ENCODE data around the gene DNAAF8. TPM values are rescaled to one million over a fixed set of nuclear protein-coding genes. Genes with fewer than 3 reads are reported as not detected.

Gene DNAAF8
- total RNA-seq, 1 donor from 2014 or later: not detected

DNA sequence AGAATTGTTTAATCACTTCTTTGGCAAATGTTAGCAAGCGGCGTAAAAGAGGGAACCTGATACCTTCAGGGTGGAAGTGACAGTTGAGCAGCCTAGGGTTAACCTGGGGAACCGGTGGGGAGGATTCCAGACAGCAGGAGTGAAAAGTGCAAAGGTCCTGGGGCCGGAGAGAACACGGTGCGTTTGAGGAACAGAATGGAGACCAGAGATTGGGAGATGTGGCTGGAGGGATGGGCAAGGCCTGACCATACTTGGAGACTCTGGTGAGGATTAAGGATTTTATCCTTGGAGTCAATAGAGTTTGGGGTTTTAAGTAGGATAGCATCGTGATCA lies 34.9 kb downstream of the DNAAF8 start:
- DNase-seq (ENCODE audit: low spot score): no peak
- TF ChIP-seq, protein P1, sequence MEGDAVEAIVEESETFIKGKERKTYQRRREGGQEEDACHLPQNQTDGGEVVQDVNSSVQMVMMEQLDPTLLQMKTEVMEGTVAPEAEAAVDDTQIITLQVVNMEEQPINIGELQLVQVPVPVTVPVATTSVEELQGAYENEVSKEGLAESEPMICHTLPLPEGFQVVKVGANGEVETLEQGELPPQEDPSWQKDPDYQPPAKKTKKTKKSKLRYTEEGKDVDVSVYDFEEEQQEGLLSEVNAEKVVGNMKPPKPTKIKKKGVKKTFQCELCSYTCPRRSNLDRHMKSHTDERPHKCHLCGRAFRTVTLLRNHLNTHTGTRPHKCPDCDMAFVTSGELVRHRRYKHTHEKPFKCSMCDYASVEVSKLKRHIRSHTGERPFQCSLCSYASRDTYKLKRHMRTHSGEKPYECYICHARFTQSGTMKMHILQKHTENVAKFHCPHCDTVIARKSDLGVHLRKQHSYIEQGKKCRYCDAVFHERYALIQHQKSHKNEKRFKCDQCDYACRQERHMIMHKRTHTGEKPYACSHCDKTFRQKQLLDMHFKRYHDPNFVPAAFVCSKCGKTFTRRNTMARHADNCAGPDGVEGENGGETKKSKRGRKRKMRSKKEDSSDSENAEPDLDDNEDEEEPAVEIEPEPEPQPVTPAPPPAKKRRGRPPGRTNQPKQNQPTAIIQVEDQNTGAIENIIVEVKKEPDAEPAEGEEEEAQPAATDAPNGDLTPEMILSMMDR (IDR thresholded peaks at IDR 0.05): no peak
- TF ChIP-seq EZH2 (IDR thresholded peaks at IDR 0.05) (no peak), EZH2phosphoT487 (IDR thresholded peaks at IDR 0.05) (no peak)
- Mint-ChIP-seq H3K9me3 (no peaks in the 10 kb centered on the region), H3K27ac (no peak overlapping the region), H3K4me1 (peaks cover 26% of the 10 kb centered on the region), H3K36me3 (no peaks in the 10 kb centered on the region), H3K27me3 (ENCODE audit: insufficient read depth, low read depth) (peaks cover 5% of the 10 kb centered on the region), H3K4me3 (peak overlapping the region; percentile 86)
- H2AFZ ChIP-seq (replicated peaks): peak overlapping the region; percentile 35
- no peaks in the 10 kb centered on the region for H3K36me3 ChIP-seq
- peaks cover 17% of the 10 kb centered on the region for H3K79me2 ChIP-seq (ENCODE audit: low read depth)
- H3K4me1 ChIP-seq: no peaks in the 10 kb centered on the region
- peaks cover 24% of the 10 kb centered on the region for H3F3A ChIP-seq (ENCODE audit: low read depth)
- no peaks in the 10 kb centered on the region for H3K9me3 ChIP-seq (ENCODE audit: low read depth)
- H3K4me3 ChIP-seq: peak overlapping the region; percentile 49
- H3K27ac ChIP-seq: no peak overlapping the region
- H3K4me2 ChIP-seq: peak overlapping the region; percentile 68
- no peaks in the 10 kb centered on the region for H4K20me1 ChIP-seq (ENCODE audit: low read depth)
- H3K27me3 ChIP-seq: no peaks in the 10 kb centered on the region
- no peak overlapping the region for H3K9ac ChIP-seq

DNA sequence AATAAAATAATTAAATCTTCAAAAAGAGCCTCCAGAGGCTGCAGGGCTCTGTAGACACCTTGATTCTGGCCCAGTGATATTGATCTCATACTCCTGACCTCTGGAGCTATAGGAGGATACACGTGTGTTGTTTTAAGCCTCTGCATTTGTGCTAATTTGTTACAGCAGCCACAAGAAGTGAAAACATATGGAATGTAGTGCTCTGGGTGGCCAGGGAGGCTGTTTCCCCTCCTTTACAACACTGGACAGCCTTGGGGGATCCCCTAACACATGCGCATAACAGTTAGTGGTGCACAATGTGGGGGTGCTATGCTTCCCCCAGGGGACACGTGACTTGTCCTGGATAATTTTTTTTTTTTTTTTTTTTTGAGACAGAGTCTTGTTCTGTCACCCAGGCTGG lies 37.3 kb downstream of the DNAAF8 start:
- Histone ChIP-seq H3K9ac (no peak overlapping the region), H3K79me2 (ENCODE audit: low read depth) (peaks cover 2% of the 10 kb centered on the region), H3F3A (ENCODE audit: low read depth) (peaks cover 24% of the 10 kb centered on the region), H3K4me3 (no peak overlapping the region), H3K9me3 (ENCODE audit: low read depth) (no peaks in the 10 kb centered on the region), H3K27me3 (no peaks in the 10 kb centered on the region), H3K4me2 (no peak overlapping the region), H2AFZ (replicated peaks) (no peak overlapping the region), H4K20me1 (ENCODE audit: low read depth) (no peaks in the 10 kb centered on the region), H3K27ac (no peak overlapping the region), H3K4me1 (no peaks in the 10 kb centered on the region), H3K36me3 (no peaks in the 10 kb centered on the region)
- TF ChIP-seq, protein P1 (IDR thresholded peaks at IDR 0.05): no peak
- TF ChIP-seq EZH2phosphoT487 (IDR thresholded peaks at IDR 0.05) (no peak), EZH2 (IDR thresholded peaks at IDR 0.05) (no peak)
- H3K36me3 Mint-ChIP-seq: no peaks in the 10 kb centered on the region
- no peak overlapping the region for H3K4me3 Mint-ChIP-seq
- H3K9me3 Mint-ChIP-seq: no peaks in the 10 kb centered on the region
- peaks cover 22% of the 10 kb centered on the region for H3K4me1 Mint-ChIP-seq
- H3K27ac Mint-ChIP-seq: no peak overlapping the region
- DNase-seq (ENCODE audit: low spot score): no peak
- peaks cover 5% of the 10 kb centered on the region for H3K27me3 Mint-ChIP-seq (ENCODE audit: insufficient read depth, low read depth)

DNA sequence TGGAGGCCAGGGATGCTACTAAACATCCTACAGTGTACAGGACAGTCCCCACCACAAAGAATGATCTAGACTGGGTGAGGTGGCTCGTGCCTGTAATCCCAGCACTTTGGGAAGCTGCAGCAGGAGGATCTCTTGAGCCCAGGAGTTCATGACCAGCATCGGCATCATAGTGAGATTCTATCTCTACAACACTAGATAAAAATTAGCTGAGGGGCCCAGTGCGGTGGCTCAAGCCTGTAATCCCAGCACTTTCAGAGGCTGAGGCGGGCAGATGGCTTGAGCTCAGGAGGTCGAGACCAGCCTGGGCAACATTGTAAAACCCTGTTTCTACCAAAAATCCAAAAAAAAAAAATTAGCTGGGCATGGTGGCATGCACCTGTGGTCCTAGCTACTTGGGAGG lies 38.0 kb downstream of the DNAAF8 start:
- no peaks in the 10 kb centered on the region for H3K27me3 ChIP-seq
- H3K27ac ChIP-seq: no peak overlapping the region
- Mint-ChIP-seq H3K4me1 (peaks cover 22% of the 10 kb centered on the region), H3K27me3 (ENCODE audit: insufficient read depth, low read depth) (peaks cover 5% of the 10 kb centered on the region), H3K9me3 (no peaks in the 10 kb centered on the region), H3K4me3 (no peak overlapping the region), H3K36me3 (no peaks in the 10 kb centered on the region), H3K27ac (no peak overlapping the region)
- H3K79me2 ChIP-seq (ENCODE audit: low read depth): no peaks in the 10 kb centered on the region
- no peak overlapping the region for H3K4me2 ChIP-seq
- H3K4me3 ChIP-seq: no peak overlapping the region
- TF ChIP-seq, protein P1 (IDR thresholded peaks at IDR 0.05): no peak
- no peak for TF ChIP-seq EZH2phosphoT487 (IDR thresholded peaks at IDR 0.05)
- TF ChIP-seq EZH2 (IDR thresholded peaks at IDR 0.05): no peak
- no peak overlapping the region for H3K9ac ChIP-seq
- no peaks in the 10 kb centered on the region for H3K36me3 ChIP-seq
- no peaks in the 10 kb centered on the region for H3K9me3 ChIP-seq (ENCODE audit: low read depth)
- no peak overlapping the region for H2AFZ ChIP-seq (replicated peaks)
- H3K4me1 ChIP-seq: no peaks in the 10 kb centered on the region
- no peak for DNase-seq (ENCODE audit: low spot score)
- H3F3A ChIP-seq (ENCODE audit: low read depth): peaks cover 21% of the 10 kb centered on the region
- no peaks in the 10 kb centered on the region for H4K20me1 ChIP-seq (ENCODE audit: low read depth)

All from neural progenitor cell (in vitro differentiated cells).